GM10847 (cell line): Measurements from ENCODE around the gene LDAH.

ENCODE experiments used
- POLR2A ChIP-seq: IDR thresholded peaks from 2 replicates; pipeline ENCODE4 v1.6.1; 2011; ENCODE audit not compliant: insufficient read length; ENCODE audit errors: extremely low read depth

LDAH gene

DNA sequence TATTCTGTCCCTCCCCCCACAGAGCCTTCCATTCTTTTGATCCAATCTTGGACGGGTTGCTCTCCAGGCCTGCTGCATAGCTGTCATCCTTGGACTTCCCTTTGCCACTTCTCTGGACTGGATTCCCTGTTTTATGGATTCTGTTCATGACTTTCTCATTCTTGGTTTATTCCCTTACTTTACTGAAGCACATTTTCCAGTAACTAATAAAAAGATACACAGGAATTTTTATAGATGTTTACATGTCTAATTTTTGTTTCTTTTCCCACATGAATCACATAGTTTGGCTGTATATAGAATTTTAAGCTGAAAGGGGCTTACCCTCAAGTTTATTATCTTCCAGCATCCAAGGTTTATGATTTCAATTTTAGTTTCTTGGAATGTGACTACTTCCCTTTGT is 118.0 kb downstream of the LDAH start:
- TF ChIP-seq POLR2A, result no peak

DNA sequence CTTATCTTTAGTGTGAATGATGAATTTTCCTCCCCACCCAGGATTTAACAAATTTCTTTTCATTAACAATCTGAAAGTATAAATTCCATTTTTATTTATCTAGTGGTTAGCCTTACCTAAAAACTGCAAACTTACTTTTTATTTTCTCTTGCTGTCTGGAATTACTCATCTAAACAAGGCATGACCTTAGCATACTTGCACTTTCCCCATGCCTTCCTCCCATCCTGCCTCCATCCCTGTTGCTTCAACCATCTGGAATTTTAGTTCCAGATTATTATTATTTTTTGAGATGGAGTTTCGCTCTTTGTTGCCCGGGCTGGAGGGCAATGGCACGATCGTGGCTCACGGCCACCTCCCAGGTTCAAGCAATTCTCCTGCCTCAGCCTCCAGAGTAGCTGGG is 120.3 kb downstream of the LDAH start:
- TF ChIP-seq POLR2A, result no peak

DNA sequence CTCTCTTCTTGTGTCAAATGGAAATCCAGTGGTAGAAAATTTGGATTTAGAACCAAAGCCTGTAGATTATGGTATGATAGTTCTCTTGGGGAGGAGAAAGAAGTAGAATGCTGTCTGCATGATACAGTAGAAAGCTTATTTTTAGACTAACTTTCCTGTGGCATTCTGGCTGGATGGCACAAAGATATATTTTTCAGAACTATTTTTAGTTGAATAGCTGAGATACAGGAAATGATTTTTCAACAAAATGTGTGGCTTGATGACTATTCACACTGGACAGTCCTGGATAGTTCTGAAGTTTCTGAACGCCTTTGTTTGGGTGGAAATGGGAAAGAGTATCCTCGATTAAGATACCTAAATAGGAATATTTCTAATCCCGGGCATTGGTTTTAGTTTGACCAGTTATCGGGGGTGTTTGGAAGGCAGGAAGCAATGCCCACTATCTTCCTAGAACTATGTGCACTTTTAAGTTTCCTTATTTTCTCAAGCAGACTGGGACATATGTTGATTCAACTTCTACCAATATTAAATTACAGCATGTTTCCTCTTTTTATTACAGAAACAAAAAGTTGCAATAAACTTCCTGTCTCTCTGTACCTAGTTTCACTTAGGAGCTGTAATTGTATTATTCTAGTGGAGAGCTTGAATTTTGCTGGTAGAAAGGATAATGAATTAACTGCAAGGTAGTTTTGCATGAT is 123.8 kb downstream of the LDAH start:
- no peak for TF ChIP-seq POLR2A

DNA sequence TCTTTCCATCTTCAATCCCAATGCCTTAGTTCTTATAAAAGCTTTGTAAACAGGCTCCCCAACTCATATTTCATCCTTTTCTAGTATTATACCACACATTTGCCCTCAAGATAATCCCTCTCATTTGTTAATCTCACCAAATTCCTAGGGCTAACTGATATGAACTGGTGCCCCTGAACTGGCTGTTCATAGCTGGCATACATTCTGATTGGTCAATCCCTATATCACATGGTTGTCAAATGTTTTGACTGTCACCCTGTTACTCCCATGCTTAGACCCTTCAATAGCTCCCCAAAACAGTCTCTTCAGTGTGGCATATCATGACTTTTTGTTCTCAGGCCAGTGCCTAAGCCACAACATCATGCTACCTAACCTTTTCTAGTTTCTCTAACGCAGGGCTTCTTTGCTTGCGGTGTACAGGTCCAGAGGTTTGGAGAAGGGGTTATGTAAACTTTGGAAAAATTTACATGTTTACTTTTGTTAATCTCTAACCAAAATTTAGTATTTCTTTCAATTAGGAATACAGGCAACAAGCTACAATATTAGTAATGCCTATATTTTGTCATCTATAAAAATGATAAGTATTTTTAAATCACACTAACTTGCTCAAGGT is 125.5 kb downstream of the LDAH start:
- no peak for TF ChIP-seq POLR2A

DNA sequence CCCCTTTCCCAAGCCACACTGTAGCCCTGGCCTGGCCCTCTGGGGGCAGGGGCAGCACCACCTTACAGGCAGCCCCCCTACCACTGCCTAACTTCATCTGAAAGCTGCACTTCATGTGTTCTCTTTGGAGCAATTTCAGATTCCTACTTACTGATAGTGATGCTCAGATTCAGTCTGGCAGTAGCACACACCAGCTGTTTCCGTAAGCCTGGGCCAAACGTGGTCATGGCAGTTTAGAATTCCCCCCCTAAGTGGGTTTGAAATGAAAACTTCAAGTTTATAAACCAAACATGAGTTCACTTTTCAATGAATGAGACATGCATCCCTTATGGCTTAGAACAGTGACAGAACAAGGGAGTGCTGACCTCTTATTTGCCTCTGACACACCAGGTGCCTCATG is 126.5 kb downstream of the LDAH start:
- TF ChIP-seq POLR2A, result no peak

DNA sequence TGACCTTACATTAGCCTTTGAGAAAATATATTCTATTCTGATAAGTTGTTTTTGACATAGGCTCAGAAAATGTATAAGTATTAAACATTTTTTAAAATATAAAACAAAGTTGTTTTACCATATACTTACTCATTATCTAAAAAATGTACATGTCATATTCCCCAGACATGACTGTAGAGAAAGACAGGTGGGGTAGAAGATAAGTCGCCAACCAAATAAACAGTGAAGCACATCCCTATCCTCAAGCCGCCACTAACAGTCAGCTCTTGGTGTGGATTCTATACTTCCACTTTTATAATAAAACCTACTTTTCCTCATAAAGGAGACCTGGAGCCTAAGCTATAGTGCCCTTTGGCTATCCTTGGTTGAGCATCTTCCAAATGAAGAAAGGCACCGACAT is 129.6 kb downstream of the LDAH start:
- TF ChIP-seq POLR2A, result no peak

DNA sequence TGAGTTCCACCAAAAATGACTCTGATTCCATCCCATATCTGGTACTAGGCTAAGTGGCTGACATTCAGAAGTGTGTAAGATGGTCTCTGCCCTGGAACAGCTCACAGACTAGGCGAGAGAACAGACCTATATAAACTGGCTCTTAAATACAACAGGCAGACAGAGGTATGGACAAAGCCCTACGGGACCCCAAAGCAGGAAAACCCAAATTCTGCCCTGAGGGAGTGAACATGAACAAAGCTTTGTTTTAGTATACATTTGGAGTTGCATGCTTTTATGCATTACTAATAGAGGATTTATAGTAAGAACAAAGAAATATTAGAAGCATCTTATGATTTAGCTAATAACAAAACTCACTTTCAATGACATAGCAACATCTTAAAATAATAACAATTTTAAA is 130.8 kb downstream of the LDAH start:
- no peak for TF ChIP-seq POLR2A

DNA sequence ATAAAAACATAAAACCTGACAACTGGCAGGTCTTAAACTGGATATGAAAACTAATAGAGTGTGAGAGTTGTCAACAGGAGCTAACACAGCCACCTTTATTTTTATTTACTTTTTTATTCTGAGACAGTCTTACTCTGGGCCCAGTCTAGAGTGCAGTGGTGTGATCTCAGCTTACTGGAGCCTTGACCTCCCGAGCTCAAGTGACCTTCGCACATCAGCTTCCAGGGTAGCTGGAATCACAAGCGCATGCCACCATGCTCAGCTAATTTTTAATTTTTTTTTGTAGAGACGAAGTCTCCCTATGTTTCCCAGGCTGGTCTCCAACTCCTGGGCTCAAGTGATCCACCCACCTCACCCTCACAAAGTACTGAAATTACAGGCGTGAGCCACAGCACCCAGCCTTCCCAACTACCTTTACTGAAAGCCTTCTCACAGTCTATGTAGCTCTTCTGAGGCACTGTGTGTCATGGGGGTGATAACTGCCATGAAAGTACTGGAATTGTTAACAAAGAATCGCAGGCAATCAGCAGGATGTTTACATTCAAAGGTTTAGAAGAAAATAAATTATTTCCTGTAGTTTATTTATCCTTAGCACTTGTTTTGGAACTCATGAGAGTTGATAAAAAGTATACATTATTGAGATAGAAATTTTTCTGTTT is 131.7 kb downstream of the LDAH start:
- TF ChIP-seq POLR2A, result no peak

DNA sequence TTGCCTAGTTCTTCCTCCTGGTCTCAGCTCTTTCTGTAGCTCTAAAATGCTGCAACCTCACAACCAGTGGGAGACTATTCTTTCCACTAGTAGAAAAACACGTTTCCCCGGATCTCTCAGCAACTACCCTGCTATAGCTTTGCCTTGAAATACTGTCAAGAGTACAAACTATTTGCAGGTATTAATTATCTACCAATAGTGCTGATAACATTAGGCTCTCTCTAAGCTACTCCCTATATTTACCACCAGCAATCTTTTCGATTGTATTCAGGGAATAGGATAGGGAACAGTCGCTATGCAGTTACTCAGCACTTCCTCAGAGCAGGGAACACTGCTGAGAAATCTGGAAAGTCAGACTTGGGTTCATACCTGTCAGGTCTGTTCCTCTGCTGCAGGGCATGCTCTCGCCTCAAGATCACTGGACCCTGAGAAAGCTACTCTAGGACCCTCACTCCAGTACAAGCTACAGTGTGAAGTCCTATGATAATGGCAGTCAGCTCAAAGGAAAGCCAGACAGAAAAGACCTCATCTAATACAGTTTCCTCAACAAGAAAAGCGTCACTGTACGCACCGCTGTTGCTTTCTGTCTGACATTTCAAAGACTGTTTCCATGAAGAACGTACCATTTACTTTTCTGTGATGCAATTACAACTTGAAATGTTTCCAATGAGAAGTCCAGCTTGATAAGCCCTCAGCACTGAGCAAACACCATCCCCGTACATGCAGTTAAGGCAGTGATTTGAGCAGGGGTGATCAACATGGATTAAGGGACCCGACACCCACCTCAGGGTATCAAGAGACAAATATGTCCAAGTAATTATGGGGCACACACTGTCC is 133.3 kb downstream of the LDAH start:
- TF ChIP-seq POLR2A, result no peak

DNA sequence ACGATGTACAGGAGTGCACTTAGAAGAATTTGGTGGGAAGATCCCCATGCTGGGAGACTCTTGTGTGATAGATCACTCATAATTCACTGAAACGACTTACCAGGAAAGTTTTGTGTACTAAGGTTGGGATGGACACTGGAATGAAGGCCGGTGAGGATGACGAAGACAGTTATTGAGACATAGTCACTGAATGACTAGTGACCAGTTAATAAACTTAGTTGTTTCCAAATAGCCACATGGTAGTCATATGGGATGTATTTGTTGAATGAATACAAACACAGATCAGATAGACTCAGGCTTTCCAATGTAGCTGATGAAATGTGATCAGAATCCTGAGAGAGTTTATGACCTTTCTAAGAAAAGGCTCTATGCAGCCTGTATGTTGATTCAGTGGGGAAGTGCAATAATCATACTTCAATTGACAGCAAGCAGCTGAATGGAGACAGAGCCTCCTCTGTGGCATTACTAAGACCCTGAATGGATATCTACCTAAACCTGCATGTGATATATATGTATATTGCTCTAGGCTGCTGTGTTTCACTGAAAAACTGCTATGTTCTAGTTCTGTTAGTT is 135.6 kb downstream of the LDAH start:
- no peak for TF ChIP-seq POLR2A

DNA sequence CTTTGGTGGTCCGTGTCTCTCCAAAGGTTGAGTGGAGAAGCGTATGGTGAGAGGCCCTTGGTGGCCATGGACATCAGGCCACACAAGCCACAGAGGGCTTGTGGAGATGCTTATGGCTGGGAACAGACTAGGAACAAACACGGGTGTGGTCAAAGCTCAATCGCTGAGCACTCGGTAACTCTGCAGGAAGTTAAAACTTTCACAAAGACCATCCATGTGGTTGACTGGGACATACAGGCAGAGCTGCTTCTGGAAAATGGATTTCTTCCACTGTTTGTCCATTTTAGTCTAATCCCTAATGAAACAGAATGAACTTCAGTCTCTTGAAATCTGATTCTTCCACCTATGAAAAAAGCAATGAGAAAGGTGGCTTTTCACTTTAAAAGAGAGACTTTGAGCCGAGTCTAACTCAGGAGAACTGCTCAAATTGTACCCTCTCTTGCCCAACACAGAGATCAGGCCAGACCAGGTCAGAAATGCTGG is 138.3 kb downstream of the LDAH start:
- no peak for TF ChIP-seq POLR2A

DNA sequence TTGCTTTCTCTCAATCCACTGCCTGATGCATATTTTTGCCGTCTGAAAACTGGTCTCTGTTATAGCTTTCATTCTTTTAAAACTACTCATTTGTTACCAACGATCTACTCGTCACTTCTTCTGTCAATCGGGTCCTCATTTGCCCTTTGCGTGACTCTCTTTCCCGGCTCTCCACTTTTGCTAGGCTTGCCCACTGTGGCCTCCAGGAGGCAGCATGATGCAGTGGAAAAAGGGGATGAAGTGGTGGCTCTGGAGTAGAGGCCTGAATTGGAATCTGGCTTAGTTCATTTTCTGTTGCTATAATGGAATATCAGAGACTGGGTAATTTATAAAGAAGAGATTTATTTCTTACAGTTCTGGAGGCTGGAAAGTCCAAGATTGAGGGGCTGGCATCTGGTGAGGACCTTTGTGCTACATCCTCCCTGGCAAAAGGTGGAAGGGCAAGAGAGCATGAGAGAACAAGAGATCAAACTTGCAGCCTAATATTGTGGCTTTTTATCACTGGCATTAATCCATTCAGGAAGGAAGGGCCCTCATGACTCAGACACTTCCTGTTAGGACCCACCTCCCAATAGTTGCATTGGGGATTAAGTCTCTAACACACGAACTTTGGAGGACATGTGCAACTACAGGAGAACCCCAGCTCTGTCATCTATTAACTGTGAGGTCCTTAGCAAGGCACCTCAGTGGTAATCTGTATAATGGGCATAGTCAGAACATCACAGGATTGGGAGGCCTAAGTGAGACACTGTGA is 140.6 kb downstream of the LDAH start:
- no peak for TF ChIP-seq POLR2A

DNA sequence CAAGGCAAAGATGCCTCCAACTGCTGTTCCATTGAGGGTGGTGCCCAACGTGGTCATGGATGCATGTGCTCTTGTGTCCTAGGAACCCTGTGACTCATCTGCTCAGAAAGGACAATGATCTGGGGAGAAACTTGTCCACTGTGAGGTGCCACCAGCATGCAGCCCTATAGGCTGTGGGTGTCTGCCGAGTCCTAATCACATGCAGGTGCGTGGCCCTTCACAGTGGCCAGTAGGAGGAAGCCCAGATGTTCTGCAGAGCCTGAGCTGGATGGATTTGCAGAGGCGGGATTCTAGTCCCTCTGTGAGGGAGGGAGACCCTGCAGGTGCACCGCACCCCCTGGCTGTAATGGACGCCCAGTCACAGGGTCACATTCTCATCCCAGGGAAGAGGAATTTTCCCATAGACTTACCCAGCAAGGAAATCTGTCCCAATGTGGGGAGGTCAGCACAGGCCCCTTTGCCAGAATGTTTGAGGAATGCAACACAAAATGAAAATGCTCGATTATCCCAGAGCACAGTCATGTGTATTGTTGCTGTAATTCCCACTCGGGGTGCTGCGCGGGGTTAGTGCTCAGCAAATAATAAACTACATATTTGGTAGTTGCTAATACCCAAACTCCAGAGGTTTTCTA is 142.0 kb downstream of the LDAH start:
- TF ChIP-seq POLR2A, result no peak

DNA sequence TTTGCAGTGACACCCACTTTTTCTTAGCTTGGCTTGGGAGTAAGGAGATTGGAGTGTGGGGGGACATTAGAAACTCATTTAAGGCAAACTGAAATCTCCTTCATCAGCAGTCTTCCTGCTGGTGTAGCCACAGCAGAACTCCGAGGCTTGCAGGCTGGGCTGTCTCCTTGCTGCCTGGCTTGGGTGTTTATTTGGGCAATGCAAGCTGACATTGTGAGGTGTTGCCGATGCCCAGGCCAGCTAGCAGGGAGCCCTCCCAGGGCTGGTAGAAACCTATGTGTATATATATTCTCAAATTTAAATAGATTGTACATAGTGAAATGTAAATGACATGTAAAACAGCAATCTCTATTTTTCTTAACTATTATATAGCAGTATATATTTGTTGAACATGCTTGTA is 144.1 kb downstream of the LDAH start:
- no peak for TF ChIP-seq POLR2A
